ENCODE measurements around the gene ZDHHC3. TPM values are rescaled to one million over a fixed set of nuclear protein-coding genes. Genes with fewer than 3 reads are reported as not detected.

ZDHHC3 gene
- total and polyA plus RNA-seq, 2 experiments from 2014 or later = 60.3 to 62.0 TPM

GRCh38 chr3:45021524-45022297, 45.7 kb upstream of the ZDHHC3 start:
- WGBS (ENCODE audit: low lambda C conversion rate, missing lambda C conversion rate) = 74% methylated on average over 12 of the region's 12 CpGs
- no peak overlapping the region for H3K27ac ChIP-seq
- no peak overlapping the region for H3K4me3 ChIP-seq
- no peaks in the 10 kb centered on the region for H3K36me3 ChIP-seq (replicated peaks; ENCODE audit: insufficient read depth, low read depth)
- TF ChIP-seq CTCF (IDR thresholded peaks at IDR 0.05; ENCODE audit: poor library complexity) (no peak), EZH2phosphoT487 (IDR thresholded peaks at IDR 0.05; ENCODE audit: low read depth, severe bottlenecking, unreplicated experiment) (no peak), EZH2 (IDR thresholded peaks at IDR 0.05; ENCODE audit: borderline replicate concordance) (no peak)
- H4K20me1 ChIP-seq (ENCODE audit: insufficient read depth, poor library complexity, severe bottlenecking) = no peaks in the 10 kb centered on the region
- H3K9me3 ChIP-seq (ENCODE audit: low read depth) = no peaks in the 10 kb centered on the region
- H3K4me1 ChIP-seq (ENCODE audit: insufficient read depth) = peaks cover 7% of the 10 kb centered on the region
- no peaks in the 10 kb centered on the region for H3K9me2 ChIP-seq (replicated peaks; ENCODE audit: insufficient read depth)
- no peak overlapping the region for H3K4me2 ChIP-seq
- H3K27me3 ChIP-seq = no peaks in the 10 kb centered on the region
- no peak overlapping the region for H2AFZ ChIP-seq
- no peaks in the 10 kb centered on the region for H3K79me2 ChIP-seq
- DNase-seq (ENCODE audit: low spot score) = no peak

GRCh38 chr3:45020534-45020933, 44.6 kb upstream of the ZDHHC3 start:
- H2AFZ ChIP-seq = no peak overlapping the region
- no peak overlapping the region for H3K4me3 ChIP-seq
- H3K4me2 ChIP-seq = no peak overlapping the region
- no peak for DNase-seq (ENCODE audit: low spot score)
- peaks cover under 1% of the 10 kb centered on the region for H3K4me1 ChIP-seq (ENCODE audit: insufficient read depth)
- H3K27me3 ChIP-seq = no peaks in the 10 kb centered on the region
- no peaks in the 10 kb centered on the region for H3K9me2 ChIP-seq (replicated peaks; ENCODE audit: insufficient read depth)
- H3K27ac ChIP-seq = no peak overlapping the region
- WGBS (ENCODE audit: low lambda C conversion rate, missing lambda C conversion rate) = 81% methylated on average over 8 of the region's 8 CpGs
- H4K20me1 ChIP-seq (ENCODE audit: insufficient read depth, poor library complexity, severe bottlenecking) = no peaks in the 10 kb centered on the region
- no peaks in the 10 kb centered on the region for H3K36me3 ChIP-seq (replicated peaks; ENCODE audit: insufficient read depth, low read depth)
- no peaks in the 10 kb centered on the region for H3K9me3 ChIP-seq (ENCODE audit: low read depth)
- TF ChIP-seq EZH2phosphoT487 (IDR thresholded peaks at IDR 0.05; ENCODE audit: low read depth, severe bottlenecking, unreplicated experiment) = no peak
- TF ChIP-seq EZH2 (IDR thresholded peaks at IDR 0.05; ENCODE audit: borderline replicate concordance) = no peak
- TF ChIP-seq CTCF (IDR thresholded peaks at IDR 0.05; ENCODE audit: poor library complexity) = no peak
- H3K79me2 ChIP-seq = no peaks in the 10 kb centered on the region

GRCh38 chr3:45017821-45018220, 41.8 kb upstream of the ZDHHC3 start:
- DNase-seq (ENCODE audit: low spot score) = no peak
- Histone ChIP-seq H3K4me1 (ENCODE audit: insufficient read depth) (no peaks in the 10 kb centered on the region), H2AFZ (no peak overlapping the region), H3K4me2 (no peak overlapping the region), H3K4me3 (no peak overlapping the region), H3K36me3 (replicated peaks; ENCODE audit: insufficient read depth, low read depth) (no peaks in the 10 kb centered on the region), H3K27ac (no peak overlapping the region), H3K27me3 (no peaks in the 10 kb centered on the region), H3K9me2 (replicated peaks; ENCODE audit: insufficient read depth) (no peaks in the 10 kb centered on the region), H3K9me3 (ENCODE audit: low read depth) (no peaks in the 10 kb centered on the region), H3K79me2 (no peaks in the 10 kb centered on the region), H4K20me1 (ENCODE audit: insufficient read depth, poor library complexity, severe bottlenecking) (no peaks in the 10 kb centered on the region)
- 79% methylated on average over 5 of the region's 5 CpGs for WGBS (ENCODE audit: low lambda C conversion rate, missing lambda C conversion rate)
- TF ChIP-seq EZH2 (IDR thresholded peaks at IDR 0.05; ENCODE audit: borderline replicate concordance) (no peak), EZH2phosphoT487 (IDR thresholded peaks at IDR 0.05; ENCODE audit: low read depth, severe bottlenecking, unreplicated experiment) (no peak), CTCF (IDR thresholded peaks at IDR 0.05; ENCODE audit: poor library complexity) (no peak)

Data from hepatocyte (in vitro differentiated cells).